Endodermal cell (in vitro differentiated cells): ENCODE measurements around the gene ATXN1. TPM values are rescaled to one million over a fixed set of nuclear protein-coding genes. Genes with fewer than 3 reads are reported as not detected.

Source experiments
- DNase-seq: peaks from one replicate; pipeline ENCODE4 v3.0.0-alpha.2; 2017
- H3K27ac ChIP-seq: 2 replicates; pipeline ENCODE4 v1.5.1; 2013; ENCODE audit warnings: mild to moderate bottlenecking, low read depth, low read length, moderate library complexity
- H3K27me3 ChIP-seq: 2 replicates; pipeline ENCODE4 v1.6.1; 2013; ENCODE audit warnings: mild to moderate bottlenecking, low read length, moderate library complexity; ENCODE audit not compliant: insufficient read depth, control insufficient read depth, poor library complexity, severe bottlenecking
- H3K36me3 ChIP-seq: 2 replicates; pipeline ENCODE4 v1.7.0; 2013; ENCODE audit warnings: mild to moderate bottlenecking, low read length, moderate library complexity; ENCODE audit not compliant: control insufficient read depth, insufficient read depth
- H3K4me1 ChIP-seq: one replicate; pipeline ENCODE4 v1.7.0; 2013; ENCODE audit warnings: low read length; ENCODE audit not compliant: control insufficient read depth, insufficient read depth
- H3K4me3 ChIP-seq: 2 replicates; pipeline ENCODE4 v1.5.1; 2013; ENCODE audit warnings: mild to moderate bottlenecking, low read length, moderate library complexity
- H3K9ac ChIP-seq: 2 replicates; pipeline ENCODE4 v1.6.1; 2013; ENCODE audit warnings: mild to moderate bottlenecking, low read length, moderate library complexity; ENCODE audit not compliant: poor library complexity, severe bottlenecking; ENCODE audit errors: extremely low read depth
- H3K9me3 ChIP-seq: 2 replicates; pipeline ENCODE4 v1.6.1; 2013; ENCODE audit warnings: mild to moderate bottlenecking, low read length, moderate library complexity; ENCODE audit not compliant: control insufficient read depth
- H3K27ac Mint-ChIP-seq: 2 replicates; pipeline ENCODE4 v1.8.0; 2020; ENCODE audit warnings: mixed read lengths
- H3K27me3 Mint-ChIP-seq: 2 replicates; pipeline ENCODE4 v1.8.0; 2021; ENCODE audit warnings: mild to moderate bottlenecking, mixed read lengths; ENCODE audit not compliant: insufficient read depth
- H3K36me3 Mint-ChIP-seq: 2 replicates; pipeline ENCODE4 v1.8.0; 2020; ENCODE audit warnings: low read depth, mixed read lengths
- H3K4me1 Mint-ChIP-seq: 2 replicates; pipeline ENCODE4 v1.8.0; 2020; ENCODE audit warnings: mixed read lengths
- H3K4me3 Mint-ChIP-seq: 2 replicates; pipeline ENCODE4 v1.8.0; 2020; ENCODE audit warnings: mild to moderate bottlenecking, moderate library complexity, mixed read lengths
- H3K9me3 Mint-ChIP-seq: 2 replicates; pipeline ENCODE4 v1.8.0; 2020; ENCODE audit warnings: mild to moderate bottlenecking, mixed read lengths
- CTCF ChIP-seq: fragments of 200-600 bp; sonication (generic); conservative IDR thresholded peaks from 2 replicates; pipeline ENCODE4 v1.5.0; 2021; ENCODE audit warnings: antibody characterized with exemption, mild to moderate bottlenecking
- WGBS, 2 experiments: methylation state at CpG; one replicate each; pipeline versions ENCODE4 v1.1.5 to v1.1.7; 2013; ENCODE audit warnings: missing lambda C conversion rate in 2 of 2, mixed read lengths in 1 of 2; ENCODE audit not compliant: insufficient coverage in 1 of 2, insufficient read length in 1 of 2; 5-methylcytosine and 5-hydroxymethylcytosine counted together
- total RNA-seq, 2 donors: library from RNA; stranded (reverse); fragmentation: NEBNext Ultra II Directional in 1 of 2; extraction: Animal tissue kit (Norgen Biotek cat#: 25700) in 1 of 2; gene quantifications; 2 replicates in 1 of 2; 3 replicates in 1 of 2; pipeline ENCODE4 v1.2.1, GENCODE V29; 2021

ATXN1 gene
- total RNA-seq, 2 donors from 2014 or later, result 10.4 to 15.9 TPM

GRCh38 chr6:16294371-16294770, 466.9 kb downstream of the ATXN1 start:
- Histone ChIP-seq H3K36me3 (peaks cover 24% of the 10 kb centered on the region), H3K27me3 (no peaks in the 10 kb centered on the region), H3K9me3 (peaks cover 2% of the 10 kb centered on the region), H3K4me1 (peaks cover 1% of the 10 kb centered on the region), H3K4me3 (no peak overlapping the region), H3K9ac (no peak overlapping the region), H3K27ac (no peak overlapping the region)
- H3K9me3 Mint-ChIP-seq, result peaks cover 1% of the 10 kb centered on the region
- peaks cover 1% of the 10 kb centered on the region for H3K4me1 Mint-ChIP-seq
- H3K4me3 Mint-ChIP-seq, result no peak overlapping the region
- no peak for TF ChIP-seq CTCF
- H3K27me3 Mint-ChIP-seq, result no peaks in the 10 kb centered on the region
- DNase-seq, result no peak
- WGBS, 2 experiments, result 94 to 100% methylated on average over 8 to 10 of the region's 10 CpGs
- H3K27ac Mint-ChIP-seq, result no peak overlapping the region
- H3K36me3 Mint-ChIP-seq, result peaks cover 1% of the 10 kb centered on the region

- Histone ChIP-seq H3K27me3 (no peaks in the 10 kb centered on the region), H3K4me3 (no peak overlapping the region), H3K36me3 (peaks cover 25% of the 10 kb centered on the region), H3K4me1 (no peaks in the 10 kb centered on the region), H3K9me3 (peaks cover 8% of the 10 kb centered on the region), H3K27ac (no peak overlapping the region), H3K9ac (no peak overlapping the region)
- TF ChIP-seq CTCF, result no peak
- Mint-ChIP-seq H3K27ac (no peak overlapping the region), H3K4me1 (no peaks in the 10 kb centered on the region), H3K4me3 (no peak overlapping the region), H3K9me3 (peaks cover 7% of the 10 kb centered on the region), H3K27me3 (no peaks in the 10 kb centered on the region), H3K36me3 (no peaks in the 10 kb centered on the region)
- no peak for DNase-seq
- 92 to 94% methylated on average over 8 of the region's 8 CpGs for WGBS, 2 experiments
Observed at GRCh38 chr6:16292942-16293341, 468.3 kb downstream of the ATXN1 start.

- 94 to 96% methylated on average over 4 to 5 of the region's 5 CpGs for WGBS, 2 experiments
Observed at GRCh38 chr6:16292432-16292831, 468.8 kb downstream of the ATXN1 start.

More at GRCh38 chr6:16292432-16292831, 468.8 kb downstream of the ATXN1 start:
- Histone ChIP-seq H3K4me1 (no peaks in the 10 kb centered on the region), H3K27me3 (no peaks in the 10 kb centered on the region), H3K27ac (no peak overlapping the region), H3K4me3 (no peak overlapping the region), H3K9ac (no peak overlapping the region), H3K36me3 (peaks cover 29% of the 10 kb centered on the region), H3K9me3 (peaks cover 13% of the 10 kb centered on the region)
- Mint-ChIP-seq H3K4me1 (no peaks in the 10 kb centered on the region), H3K36me3 (no peaks in the 10 kb centered on the region), H3K27ac (no peak overlapping the region), H3K27me3 (no peaks in the 10 kb centered on the region), H3K4me3 (no peak overlapping the region), H3K9me3 (peaks cover 7% of the 10 kb centered on the region)
- no peak for DNase-seq
- TF ChIP-seq CTCF, result no peak
